ENCODE data around the gene DDX19B.

The DDX19B gene

DNA sequence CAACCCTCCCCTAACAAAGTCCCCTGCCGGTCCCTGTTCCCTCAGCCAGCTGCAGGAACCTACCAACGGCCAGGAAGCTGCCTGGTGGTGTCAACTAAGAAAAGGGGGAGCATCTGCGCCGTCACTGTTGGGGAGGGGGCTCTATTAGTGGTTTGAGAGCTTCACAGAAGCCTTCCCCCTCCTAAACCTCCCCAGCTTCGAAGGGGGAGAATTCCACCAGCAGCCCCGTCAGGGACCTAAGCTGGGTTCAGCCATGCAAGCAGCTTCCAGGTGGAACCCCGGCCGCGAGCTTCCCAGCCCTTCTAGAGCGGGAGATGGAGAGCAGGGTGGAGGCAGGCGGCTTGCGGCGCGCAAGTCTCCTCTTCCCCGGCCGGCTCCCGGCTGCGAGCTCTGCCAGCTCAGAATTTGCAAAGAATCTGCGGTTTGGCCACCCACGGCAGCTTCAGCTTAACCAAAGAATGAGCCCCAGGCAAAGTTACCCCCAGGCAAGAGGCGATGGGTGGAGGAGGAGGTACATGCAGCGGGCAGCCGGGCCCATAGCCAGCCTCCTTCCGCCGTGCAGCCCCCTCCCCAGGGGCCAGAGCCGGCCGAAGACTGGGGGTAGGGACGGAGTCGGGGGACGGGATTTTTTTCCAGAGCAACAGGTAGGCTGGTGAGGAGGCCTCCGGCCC lies 81.4 kb downstream of the DDX19B start:
- DNase-seq (ENCODE audit: low read depth), result peak; percentile 91
- peak overlapping the region; percentile 91 for H3K4me3 ChIP-seq (ENCODE audit: low read length)
- TF ChIP-seq, protein P1, sequence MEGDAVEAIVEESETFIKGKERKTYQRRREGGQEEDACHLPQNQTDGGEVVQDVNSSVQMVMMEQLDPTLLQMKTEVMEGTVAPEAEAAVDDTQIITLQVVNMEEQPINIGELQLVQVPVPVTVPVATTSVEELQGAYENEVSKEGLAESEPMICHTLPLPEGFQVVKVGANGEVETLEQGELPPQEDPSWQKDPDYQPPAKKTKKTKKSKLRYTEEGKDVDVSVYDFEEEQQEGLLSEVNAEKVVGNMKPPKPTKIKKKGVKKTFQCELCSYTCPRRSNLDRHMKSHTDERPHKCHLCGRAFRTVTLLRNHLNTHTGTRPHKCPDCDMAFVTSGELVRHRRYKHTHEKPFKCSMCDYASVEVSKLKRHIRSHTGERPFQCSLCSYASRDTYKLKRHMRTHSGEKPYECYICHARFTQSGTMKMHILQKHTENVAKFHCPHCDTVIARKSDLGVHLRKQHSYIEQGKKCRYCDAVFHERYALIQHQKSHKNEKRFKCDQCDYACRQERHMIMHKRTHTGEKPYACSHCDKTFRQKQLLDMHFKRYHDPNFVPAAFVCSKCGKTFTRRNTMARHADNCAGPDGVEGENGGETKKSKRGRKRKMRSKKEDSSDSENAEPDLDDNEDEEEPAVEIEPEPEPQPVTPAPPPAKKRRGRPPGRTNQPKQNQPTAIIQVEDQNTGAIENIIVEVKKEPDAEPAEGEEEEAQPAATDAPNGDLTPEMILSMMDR (conservative IDR thresholded peaks at IDR 0.05; ENCODE audit: low read length), result no peak

DNA sequence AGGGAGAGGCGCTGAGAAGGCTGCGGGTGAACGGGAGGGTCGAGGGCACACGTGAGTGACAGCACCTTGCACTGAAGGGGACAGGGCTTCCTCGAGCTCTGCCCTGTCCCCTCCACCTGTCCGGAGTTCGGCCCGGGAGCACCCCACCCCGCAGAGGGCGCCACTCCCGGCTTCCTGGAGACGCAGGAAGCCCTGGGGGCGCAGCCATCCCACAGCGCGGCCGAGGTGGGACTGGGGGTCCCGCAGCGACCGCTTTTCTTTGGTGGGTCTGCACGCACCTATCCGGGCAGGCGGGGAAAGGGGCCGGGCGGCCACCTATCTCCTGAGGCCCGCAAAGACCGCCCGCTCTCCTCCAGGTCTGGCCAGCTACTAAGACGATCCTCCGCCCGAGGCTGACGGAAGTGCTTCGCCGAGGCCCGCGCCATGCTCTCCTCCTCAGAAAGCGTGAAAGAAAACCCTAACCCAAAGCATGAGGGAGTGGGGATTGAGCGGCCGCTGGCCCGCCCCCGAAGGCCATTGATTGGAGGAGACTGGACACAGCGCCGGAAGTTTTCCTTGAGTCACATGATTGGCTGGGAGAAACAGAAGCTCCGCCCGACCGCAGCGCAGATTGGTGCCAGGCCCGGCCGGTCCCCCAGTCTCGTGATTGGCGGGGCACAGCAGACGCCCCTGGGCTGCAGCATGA lies 82.1 kb downstream of the DDX19B start:
- peak; percentile 96 for DNase-seq (ENCODE audit: low read depth)
- peak overlapping the region; percentile 91 for H3K4me3 ChIP-seq (ENCODE audit: low read length)
- TF ChIP-seq, protein P1 (conservative IDR thresholded peaks at IDR 0.05; ENCODE audit: low read length), result peak; percentile 38

- peak overlapping the region; percentile 60 for H3K4me3 ChIP-seq (ENCODE audit: low read length)
- TF ChIP-seq, protein P1 (conservative IDR thresholded peaks at IDR 0.05; ENCODE audit: low read length), result no peak
- no peak for DNase-seq (ENCODE audit: low read depth)
These were observed 82.8 kb downstream of the DDX19B start for GRCh38 chr16:70381604-70382342.

DNA sequence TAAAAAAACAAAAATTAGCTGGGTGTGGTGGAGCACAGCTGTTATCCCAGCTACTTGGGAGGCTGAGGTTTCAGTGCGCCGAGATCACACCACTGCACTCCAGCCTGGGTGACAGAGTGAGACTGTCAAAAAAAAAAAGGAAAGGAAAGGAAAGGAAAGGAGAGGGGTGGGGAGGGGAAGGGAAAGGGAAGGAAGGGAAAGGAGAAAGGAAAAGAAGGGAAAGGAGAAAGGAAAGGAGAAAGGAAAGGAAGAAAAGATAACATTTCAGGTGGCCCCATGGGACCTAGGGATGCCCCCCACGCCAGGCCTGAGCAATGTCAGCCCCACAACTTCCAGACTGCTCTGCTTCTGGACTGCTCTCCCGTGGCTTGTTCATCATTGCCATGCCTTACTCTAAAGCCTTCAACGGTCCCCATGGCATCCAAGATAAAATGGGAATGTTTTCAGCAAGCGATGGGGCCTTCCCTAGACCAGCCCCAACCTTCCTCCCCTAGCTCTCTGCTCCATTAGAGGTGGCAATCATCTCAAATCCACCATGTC lies 84.5 kb downstream of the DDX19B start:
- TF ChIP-seq, protein P1 (conservative IDR thresholded peaks at IDR 0.05; ENCODE audit: low read length), result no peak
- H3K4me3 ChIP-seq (ENCODE audit: low read length), result no peak overlapping the region
- DNase-seq (ENCODE audit: low read depth), result no peak
